Esophagus muscularis mucosa (tissue), 4 donors: ENCODE results near the gene SORBS1.

Experiments used
- CTCF ChIP-seq, 3 experiments: fragments of 200-600 bp in 2 of 3; fragments of 450-650 bp in 1 of 3; sonication (generic) in 2 of 3; IDR thresholded peaks; one replicate each; pipeline ENCODE4 v1.5.1; 2017 to 2019; ENCODE audit warnings: antibody characterized with exemption in 3 of 3, mild to moderate bottlenecking in 2 of 3, moderate library complexity in 1 of 3
- EP300 ChIP-seq: sonication (generic); formaldehyde crosslinking; IDR thresholded peaks from one replicate; pipeline ENCODE4 v1.6.1; 2017; ENCODE audit warnings: antibody characterized with exemption
- POLR2A ChIP-seq: fragments of 450-650 bp; IDR thresholded peaks from one replicate; pipeline ENCODE4 v1.6.1; 2017; ENCODE audit warnings: antibody characterized with exemption, moderate library complexity, mild to moderate bottlenecking, low read depth

- TF ChIP-seq CTCF (IDR thresholded peaks at IDR 0.05) (no peak), POLR2A (no peak), EP300 (peak; percentile 52)
Measured at GRCh38 chr10:95406651-95407280, 154.4 kb downstream of the SORBS1 start.
